HG03045 (cell line): ENCODE measurements around the gene NNAT.
"Not testable (repeated sequence)": the region's sequence is repeated elsewhere in the genome, so short reads cannot be mapped to it uniquely, and the experiment has no call there.

ENCODE experiments used
- ATAC-seq: cut with Tn5 transposase; IDR thresholded peaks from one replicate; pipeline ENCODE4 v1.9.1; 2021; ENCODE audit warnings: mild to moderate bottlenecking, moderate library complexity; ENCODE audit not compliant: unreplicated experiment

Gene NNAT

GRCh38 chr20:37521061-37521771 lies at the start of gene NNAT:
TSS of gene NNAT (plus strand) at chr20:37521250. CDS start at chr20:37521332, 82 bp downstream.
- no peak for ATAC-seq

- no peak for ATAC-seq
These were observed 49.3 kb upstream of the NNAT start for GRCh38 chr20:37471741-37472235.

- not testable (repeated sequence) for ATAC-seq
These were observed 48.6 kb upstream of the NNAT start for GRCh38 chr20:37472435-37472834.

GRCh38 chr20:37473249-37474000 lies 47.6 kb upstream of the NNAT start:
- ATAC-seq: no peak

- no peak for ATAC-seq
These were observed 46.7 kb upstream of the NNAT start for GRCh38 chr20:37474386-37474785.

GRCh38 chr20:37475252-37475651 lies 45.8 kb upstream of the NNAT start:
- no peak for ATAC-seq

GRCh38 chr20:37477041-37477440 lies 44.0 kb upstream of the NNAT start:
- ATAC-seq: no peak

GRCh38 chr20:37479266-37479665 lies 41.8 kb upstream of the NNAT start:
- no peak for ATAC-seq

GRCh38 chr20:37479925-37480691 lies 40.9 kb upstream of the NNAT start:
- no peak for ATAC-seq

GRCh38 chr20:37480919-37481318 lies 40.1 kb upstream of the NNAT start:
- no peak for ATAC-seq

- no peak for ATAC-seq
These were observed 39.4 kb upstream of the NNAT start for GRCh38 chr20:37481610-37482009.

GRCh38 chr20:37484331-37484730 lies 36.7 kb upstream of the NNAT start:
- ATAC-seq: no peak

GRCh38 chr20:37486209-37486608 lies 34.8 kb upstream of the NNAT start:
- ATAC-seq: not testable (repeated sequence)

GRCh38 chr20:37490663-37491350 lies 30.2 kb upstream of the NNAT start:
- no peak for ATAC-seq

- ATAC-seq: no peak
These were observed 28.9 kb upstream of the NNAT start for GRCh38 chr20:37492096-37492625.

GRCh38 chr20:37492945-37493344 lies 28.1 kb upstream of the NNAT start:
- ATAC-seq: no peak

- ATAC-seq: no peak
These were observed 26.7 kb upstream of the NNAT start for GRCh38 chr20:37494301-37494700.

GRCh38 chr20:37494796-37495195 lies 26.3 kb upstream of the NNAT start:
- ATAC-seq: no peak

GRCh38 chr20:37498066-37498665 lies 22.9 kb upstream of the NNAT start:
- no peak for ATAC-seq

GRCh38 chr20:37500311-37500710 lies 20.7 kb upstream of the NNAT start:
- ATAC-seq: no peak
